ENCODE results near the gene OR1L8.

GRCh38 chr9:122538757-122539156 lies 44.4 kb downstream of the OR1L8 start:
- TF ChIP-seq TAF1 (IDR thresholded peaks at IDR 0.05; ENCODE audit: borderline replicate concordance, insufficient read depth, low read length) (no peak), POLR2AphosphoS5 (IDR thresholded peaks at IDR 0.05; ENCODE audit: low read depth, low read length) (no peak), REST (IDR thresholded peaks at IDR 0.05; ENCODE audit: insufficient read depth in 1 of 2, low read depth in 2 of 2, low read length in 2 of 2) (no peak), SIN3A (IDR thresholded peaks at IDR 0.05; ENCODE audit: borderline replicate concordance, insufficient read depth, low read length) (no peak)
